ENCODE results near the gene VPS26B.
"Not testable (repeated sequence)": the region's sequence is repeated elsewhere in the genome, so short reads cannot be mapped to it uniquely, and the experiment has no call there.

The VPS26B gene

GRCh38 chr11:134260983-134261382 lies 36.5 kb downstream of the VPS26B start:
- DNase-seq, result no peak

GRCh38 chr11:134261626-134262488 lies 37.4 kb downstream of the VPS26B start:
- peak; percentile 57 for DNase-seq

GRCh38 chr11:134264966-134265764 lies 40.7 kb downstream of the VPS26B start:
- no peak for DNase-seq

- no peak for DNase-seq
Measured at GRCh38 chr11:134266440-134266839, 42.0 kb downstream of the VPS26B start.

DNA sequence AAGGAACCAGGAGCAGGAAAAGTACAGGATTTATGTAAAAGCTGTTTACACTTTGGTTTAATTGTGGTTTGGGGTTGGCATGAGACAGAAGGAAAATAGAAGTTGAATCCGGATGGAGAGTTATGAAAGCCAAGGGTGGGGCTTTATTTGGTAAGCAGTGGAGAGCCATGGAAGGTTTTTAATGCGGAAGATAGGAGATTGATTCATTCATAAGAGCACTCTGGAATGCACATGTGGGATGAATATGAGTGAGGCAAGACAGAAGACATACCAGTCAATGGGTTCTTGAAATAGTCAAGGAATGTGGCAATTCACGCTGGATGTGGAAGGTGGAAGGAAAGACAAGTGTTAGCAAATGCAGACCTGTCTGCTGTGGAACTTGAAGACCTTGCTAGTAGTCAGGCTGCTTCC lies 42.4 kb downstream of the VPS26B start:
- no peak for DNase-seq

DNA sequence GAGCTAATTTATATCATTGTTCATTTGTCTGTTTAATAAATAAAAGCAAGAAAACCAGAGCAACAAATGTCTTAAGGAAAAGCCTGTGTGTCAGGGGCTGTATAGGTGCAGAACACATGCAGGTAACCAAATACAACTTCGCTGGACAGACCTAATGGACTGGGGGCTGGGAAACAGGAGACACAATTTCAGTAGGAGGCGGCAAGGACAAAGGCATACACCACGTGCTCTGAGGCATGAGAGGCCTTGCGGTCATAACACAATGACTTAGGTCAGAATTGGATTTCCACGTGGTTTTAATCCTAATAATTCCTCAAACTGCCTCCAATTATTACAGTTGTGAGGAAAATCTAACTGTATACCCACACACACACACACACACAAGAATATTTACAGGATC lies 43.0 kb downstream of the VPS26B start:
- DNase-seq, result no peak

DNA sequence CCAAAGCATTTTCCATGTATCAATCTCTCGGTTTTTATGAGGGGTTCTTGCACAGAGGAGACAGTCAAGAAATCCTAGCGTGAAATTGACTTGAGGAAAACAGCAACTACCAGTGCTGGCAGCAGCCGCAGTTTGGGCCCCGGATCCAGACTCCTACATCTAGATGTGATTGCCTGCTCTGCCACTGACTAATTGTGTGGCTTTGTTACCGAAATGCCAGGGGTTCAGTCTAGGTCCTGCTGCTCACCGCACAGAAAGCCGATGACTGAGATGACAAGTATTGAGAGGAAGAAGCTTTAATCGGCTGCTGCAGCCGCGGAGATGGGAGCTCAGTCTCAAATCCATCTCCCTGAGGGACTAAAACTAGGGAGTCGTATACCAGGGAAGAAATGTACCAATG lies 43.5 kb downstream of the VPS26B start:
- no peak for DNase-seq

DNA sequence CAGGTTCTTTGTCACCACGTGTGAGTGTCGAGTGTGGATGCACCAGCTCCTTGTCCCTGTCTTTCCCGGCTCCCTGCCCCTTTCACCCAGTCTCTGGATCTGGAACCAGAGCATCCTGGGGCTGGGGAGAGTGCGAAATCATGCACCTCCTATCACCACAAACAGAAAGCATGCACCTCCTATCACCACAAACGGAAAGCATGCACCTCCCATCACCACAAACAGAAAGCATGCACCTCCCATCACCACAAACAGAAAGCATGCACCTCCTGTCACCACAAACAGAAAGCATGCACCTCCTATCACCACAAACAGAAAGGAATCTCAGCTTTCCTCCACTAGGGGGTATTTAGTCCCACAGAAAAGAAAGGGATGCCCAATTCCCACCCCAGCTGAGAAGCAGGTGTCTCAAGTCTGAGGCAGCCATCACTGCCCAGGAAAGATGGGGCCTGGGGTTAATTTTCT lies 45.8 kb downstream of the VPS26B start:
- peak; percentile 61 for DNase-seq

DNA sequence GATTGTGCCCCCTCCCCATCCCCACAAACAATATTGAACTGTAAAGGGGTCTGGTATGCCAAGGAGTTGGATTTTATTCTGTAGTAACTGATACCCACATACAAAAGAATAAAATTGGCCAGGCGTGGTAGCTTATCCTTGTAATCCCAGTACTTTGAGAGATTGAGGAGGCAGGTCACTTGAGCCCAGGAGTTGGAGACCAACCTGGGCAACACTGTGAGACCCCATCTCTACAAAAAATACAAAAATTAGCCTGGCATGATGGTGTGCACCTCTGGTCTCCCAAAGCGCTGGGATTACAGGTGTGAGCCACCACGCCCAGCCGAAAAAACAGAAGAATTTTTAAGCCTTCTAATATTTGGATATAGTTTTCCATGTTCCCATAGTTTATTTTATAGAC lies 47.5 kb downstream of the VPS26B start:
- no peak for DNase-seq

GRCh38 chr11:134272381-134273316 lies 48.2 kb downstream of the VPS26B start:
- no peak for DNase-seq

DNA sequence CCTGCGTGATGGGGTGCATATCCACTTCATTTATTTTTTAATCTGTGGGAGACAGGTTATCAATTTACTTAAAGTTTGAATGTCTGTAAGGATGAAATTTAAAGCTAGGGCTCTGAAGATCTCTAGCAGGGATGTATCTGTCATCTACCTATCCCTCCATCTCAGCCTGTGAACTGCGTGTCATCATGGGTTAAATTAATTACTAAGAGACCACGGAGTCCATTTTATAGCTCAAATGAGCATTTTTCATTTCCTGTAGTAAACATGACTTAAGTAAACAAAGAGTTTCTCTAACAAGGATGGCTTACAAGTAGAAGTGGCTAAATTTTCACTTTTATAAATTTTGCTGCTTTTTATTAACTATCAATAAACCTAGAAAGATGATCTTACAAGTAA lies 48.8 kb downstream of the VPS26B start:
- DNase-seq, result no peak

GRCh38 chr11:134275188-134275533 lies 50.7 kb downstream of the VPS26B start:
- DNase-seq, result no peak

DNA sequence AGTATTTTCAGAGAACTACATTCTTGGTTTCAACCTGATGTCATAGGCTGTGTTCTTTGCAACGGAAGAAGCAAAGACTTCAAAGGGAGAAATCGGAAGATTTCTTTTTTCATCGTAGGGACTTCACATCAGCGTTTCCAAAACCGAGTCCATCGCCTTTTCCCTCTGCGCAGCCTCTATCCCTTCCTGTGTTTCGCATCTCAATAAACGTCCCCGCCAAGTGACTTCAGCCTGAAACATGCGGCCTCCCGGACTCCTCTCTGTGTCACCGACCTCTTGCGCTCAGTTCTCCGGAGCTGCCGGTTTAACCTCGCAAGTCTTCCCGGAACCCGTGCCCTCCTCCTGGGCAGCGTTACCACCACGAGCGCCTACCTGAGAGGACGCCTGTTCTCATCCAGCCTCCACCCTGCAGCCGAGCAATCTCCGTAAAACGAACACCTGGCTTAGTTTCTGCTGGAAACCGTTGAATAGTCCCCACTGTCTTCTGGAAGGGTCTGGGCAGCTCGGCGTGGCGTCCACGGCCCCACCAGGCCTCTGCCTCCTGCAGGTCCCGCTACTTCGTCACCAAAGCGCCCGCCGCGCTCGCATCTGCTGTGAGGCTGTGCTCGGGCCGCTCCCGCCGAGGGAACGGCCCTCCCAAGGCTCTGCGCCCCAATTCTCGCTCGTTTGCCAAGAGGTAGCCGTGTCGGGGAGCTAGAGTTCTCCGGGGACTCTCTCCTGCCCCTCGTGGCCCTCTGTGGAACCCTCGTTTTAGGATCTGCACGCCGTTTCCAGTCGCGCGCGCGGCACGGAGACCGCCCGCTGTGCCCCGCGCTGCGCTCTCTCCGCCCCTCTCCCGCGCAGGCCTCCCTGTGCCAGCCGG lies 51.3 kb downstream of the VPS26B start, which contains the start of gene GLB1L3:
Gene GLB1L3 (plus strand): TSS at position 846 of the 862 bp plus-strand sequence. CDS start 362 bp downstream, outside the sequence.
- peak; percentile 82 for DNase-seq

- DNase-seq, result no peak
Measured at GRCh38 chr11:134276396-134277182, 52.1 kb downstream of the VPS26B start.

DNA sequence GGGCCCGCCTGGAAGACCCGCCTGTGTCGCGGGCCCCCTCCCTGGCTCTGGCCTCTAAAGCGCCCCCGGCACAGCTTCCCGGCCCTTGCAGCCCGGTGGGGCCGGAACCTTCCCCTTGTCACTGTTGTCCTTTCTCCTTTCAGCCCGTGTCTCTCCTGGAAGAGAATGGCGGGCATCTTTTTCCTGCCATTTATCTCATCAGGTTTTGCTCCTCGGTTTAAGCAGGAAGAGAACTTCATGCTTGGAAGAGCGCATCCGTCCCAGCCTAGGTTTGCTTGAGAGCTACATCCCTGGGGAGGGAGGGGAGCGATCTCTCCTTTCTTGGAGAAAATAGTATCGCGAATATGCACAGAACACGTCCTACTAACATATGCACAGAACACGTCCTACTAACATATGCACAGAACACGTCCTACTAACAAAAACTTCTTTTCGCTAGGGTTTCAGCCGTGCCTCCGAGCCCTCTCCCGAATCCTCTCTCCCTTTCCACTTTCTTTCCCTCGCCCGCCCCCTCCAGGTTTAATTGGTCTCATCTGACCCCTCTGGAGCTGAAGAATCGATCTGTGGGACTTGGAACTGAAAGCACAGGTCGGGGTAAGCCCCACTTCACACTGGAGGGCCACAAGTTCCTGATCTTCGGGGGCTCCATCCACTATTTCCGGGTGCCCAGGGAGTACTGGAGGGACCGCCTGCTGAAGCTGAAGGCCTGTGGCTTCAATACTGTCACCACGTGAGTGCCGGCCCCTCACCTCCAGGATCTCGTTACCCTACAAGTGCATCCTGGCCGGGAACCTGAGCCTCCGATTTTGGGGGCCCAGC lies 52.9 kb downstream of the VPS26B start:
- DNase-seq, result no peak

GRCh38 chr11:134278356-134278755 lies 53.9 kb downstream of the VPS26B start:
- DNase-seq, result no peak

DNA sequence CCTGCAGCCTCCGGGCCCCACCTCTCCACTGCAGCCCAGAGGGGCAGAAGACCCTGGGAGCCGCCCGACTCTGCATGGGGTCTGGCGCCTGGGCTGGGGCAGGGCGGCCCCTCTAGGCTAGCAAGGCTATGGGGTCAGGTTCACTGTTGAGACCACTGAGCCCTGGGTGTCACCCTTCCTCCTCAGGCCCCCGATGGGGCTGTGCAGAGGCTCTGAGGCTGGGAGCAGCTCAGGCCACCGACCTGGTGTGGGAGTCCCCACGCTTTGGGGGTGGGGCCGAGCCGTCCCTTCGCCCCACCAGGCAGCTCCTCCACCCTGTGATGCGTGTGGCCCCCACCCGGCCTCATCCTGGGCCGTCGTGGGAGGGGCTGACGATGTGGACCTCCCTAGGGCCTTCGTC lies 57.2 kb downstream of the VPS26B start:
- DNase-seq, result not testable (repeated sequence)

- no peak for DNase-seq
Measured at GRCh38 chr11:134282121-134283045, 57.9 kb downstream of the VPS26B start.

Measured in CD4-positive, alpha-beta T cell treated with Interleukin-21 for 1 hour (primary cell).